SK-N-SH treated with all-trans-retinoic acid at 6 μM for 48 hours (cell line): ENCODE measurements around the gene MYO1F.

Experiments used
- BACH2 ChIP-seq: fragments of 250-450 bp; sonication (Bioruptor Pico); IDR thresholded peaks from 2 replicates; pipeline ENCODE4 v1.9.0; 2021; ENCODE audit warnings: mild to moderate bottlenecking, borderline replicate concordance
- CREB5 ChIP-seq: fragments of 250-450 bp; sonication (Bioruptor Pico); IDR thresholded peaks from 2 replicates; pipeline ENCODE4 v1.5.1; 2020; ENCODE audit warnings: low read depth, mild to moderate bottlenecking, moderate library complexity
- CSRNP3 ChIP-seq: fragments of 250-450 bp; sonication (Bioruptor Pico); IDR thresholded peaks from 2 replicates; pipeline ENCODE4 v1.5.1; 2021; ENCODE audit warnings: mild to moderate bottlenecking, moderate library complexity
- GLIS3 ChIP-seq: fragments of 250-450 bp; sonication (Bioruptor Pico); IDR thresholded peaks from 2 replicates; pipeline ENCODE4 v1.5.0; 2020; ENCODE audit warnings: mild to moderate bottlenecking, moderate library complexity
- POU6F1 ChIP-seq: fragments of 250-450 bp; sonication (Bioruptor Pico); IDR thresholded peaks from 2 replicates; pipeline ENCODE4 v1.8.0; 2021; ENCODE audit warnings: low read depth, mild to moderate bottlenecking, moderate library complexity, borderline replicate concordance
- PPARA ChIP-seq: fragments of 250-450 bp; sonication (Bioruptor Pico); IDR thresholded peaks from 2 replicates; pipeline ENCODE4 v1.5.0; 2020; ENCODE audit warnings: mild to moderate bottlenecking, borderline replicate concordance
- RARB ChIP-seq: fragments of 250-450 bp; sonication (Bioruptor Pico); IDR thresholded peaks from 2 replicates; pipeline ENCODE4 v1.8.0; 2021; ENCODE audit warnings: mild to moderate bottlenecking, moderate library complexity
- ZFP30 ChIP-seq: fragments of 450-650 bp; formaldehyde crosslinking; IDR thresholded peaks from 2 replicates; pipeline ENCODE4 v1.5.0; 2022; ENCODE audit warnings: mild to moderate bottlenecking, moderate library complexity
- ZNF565 ChIP-seq: fragments of 450-650 bp; formaldehyde crosslinking; conservative IDR thresholded peaks from 2 replicates; pipeline ENCODE4 v1.5.0; 2020; ENCODE audit warnings: low read depth, mild to moderate bottlenecking, moderate library complexity

GRCh38 chr19:8573316-8573715 lies 3.9 kb downstream of the MYO1F start:
- no peak for TF ChIP-seq PPARA (CRISPR knock-in tag)
- no peak for TF ChIP-seq POU6F1 (CRISPR knock-in tag)
- TF ChIP-seq ZNF565: no peak
- TF ChIP-seq CREB5 (CRISPR knock-in tag): no peak
- no peak for TF ChIP-seq RARB (CRISPR knock-in tag)
- TF ChIP-seq ZFP30 (CRISPR knock-in tag): no peak
- TF ChIP-seq CSRNP3: no peak
- no peak for TF ChIP-seq GLIS3 (CRISPR knock-in tag)
- no peak for TF ChIP-seq BACH2 (CRISPR knock-in tag)
